D721Med (cell line): ENCODE measurements around the gene HDAC6.

Experiments
- DNase-seq: peaks from one replicate; pipeline ENCODE4 v3.0.0; 2011; ENCODE audit warnings: low spot score; ENCODE audit not compliant: insufficient read length
- FAIRE-seq: peaks from 2 replicates; lab custom pipeline; 2011; peaks lifted over from hg19 to GRCh38; lab: Jason Lieb, UNC
- TF ChIP-seq, protein P1 (sequence below): IDR thresholded peaks from 2 replicates; pipeline ENCODE4 v1.5.1; 2012; ENCODE audit warnings: mild to moderate bottlenecking, control low read depth; ENCODE audit not compliant: insufficient read depth; ENCODE audit errors: missing control alignments

The HDAC6 gene

DNA sequence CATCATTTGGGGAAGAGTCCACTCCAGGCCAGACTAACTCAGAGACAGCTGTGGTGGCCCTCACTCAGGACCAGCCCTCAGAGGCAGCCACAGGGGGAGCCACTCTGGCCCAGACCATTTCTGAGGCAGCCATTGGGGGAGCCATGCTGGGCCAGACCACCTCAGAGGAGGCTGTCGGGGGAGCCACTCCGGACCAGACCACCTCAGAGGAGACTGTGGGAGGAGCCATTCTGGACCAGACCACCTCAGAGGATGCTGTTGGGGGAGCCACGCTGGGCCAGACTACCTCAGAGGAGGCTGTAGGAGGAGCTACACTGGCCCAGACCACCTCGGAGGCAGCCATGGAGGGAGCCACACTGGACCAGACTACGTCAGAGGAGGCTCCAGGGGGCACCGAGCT is 21.2 kb downstream of the HDAC6 start:
- DNase-seq (no peak), FAIRE-seq (no peak)
- TF ChIP-seq, protein P1, sequence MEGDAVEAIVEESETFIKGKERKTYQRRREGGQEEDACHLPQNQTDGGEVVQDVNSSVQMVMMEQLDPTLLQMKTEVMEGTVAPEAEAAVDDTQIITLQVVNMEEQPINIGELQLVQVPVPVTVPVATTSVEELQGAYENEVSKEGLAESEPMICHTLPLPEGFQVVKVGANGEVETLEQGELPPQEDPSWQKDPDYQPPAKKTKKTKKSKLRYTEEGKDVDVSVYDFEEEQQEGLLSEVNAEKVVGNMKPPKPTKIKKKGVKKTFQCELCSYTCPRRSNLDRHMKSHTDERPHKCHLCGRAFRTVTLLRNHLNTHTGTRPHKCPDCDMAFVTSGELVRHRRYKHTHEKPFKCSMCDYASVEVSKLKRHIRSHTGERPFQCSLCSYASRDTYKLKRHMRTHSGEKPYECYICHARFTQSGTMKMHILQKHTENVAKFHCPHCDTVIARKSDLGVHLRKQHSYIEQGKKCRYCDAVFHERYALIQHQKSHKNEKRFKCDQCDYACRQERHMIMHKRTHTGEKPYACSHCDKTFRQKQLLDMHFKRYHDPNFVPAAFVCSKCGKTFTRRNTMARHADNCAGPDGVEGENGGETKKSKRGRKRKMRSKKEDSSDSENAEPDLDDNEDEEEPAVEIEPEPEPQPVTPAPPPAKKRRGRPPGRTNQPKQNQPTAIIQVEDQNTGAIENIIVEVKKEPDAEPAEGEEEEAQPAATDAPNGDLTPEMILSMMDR = no peak

- TF ChIP-seq, protein P1 = no peak
- FAIRE-seq (no peak), DNase-seq (no peak)
Observed at GRCh38 chrX:48824066-48824465, 22.2 kb downstream of the HDAC6 start.

- TF ChIP-seq, protein P1 = no peak
- FAIRE-seq (no peak), DNase-seq (no peak)
Observed at GRCh38 chrX:48826135-48826875, 24.4 kb downstream of the HDAC6 start, which contains the start of gene ERAS. ERAS (plus strand) TSS chrX:48826513; CDS start chrX:48829124, 2,611 bp downstream.

- DNase-seq (no peak), FAIRE-seq (no peak)
- TF ChIP-seq, protein P1 = no peak
Observed at GRCh38 chrX:48826876-48827653, 25.2 kb downstream of the HDAC6 start.

GRCh38 chrX:48827654-48827968 is 25.7 kb downstream of the HDAC6 start:
- DNase-seq (no peak), FAIRE-seq (no peak)
- TF ChIP-seq, protein P1 = no peak

GRCh38 chrX:48829016-48829735 is 27.3 kb downstream of the HDAC6 start:
- DNase-seq = no peak
- no peak for FAIRE-seq
- TF ChIP-seq, protein P1 = no peak
